ENCODE results near the gene CDK14. TPM values are rescaled to one million over a fixed set of nuclear protein-coding genes. Genes with fewer than 3 reads are reported as not detected.

CDK14 gene
- total and polyA plus RNA-seq, 2 of the 8 experiments (the other 6 are each of a cell fraction or from before 2014, with no cell fraction given) = 5.5 to 47.3 TPM

DNA sequence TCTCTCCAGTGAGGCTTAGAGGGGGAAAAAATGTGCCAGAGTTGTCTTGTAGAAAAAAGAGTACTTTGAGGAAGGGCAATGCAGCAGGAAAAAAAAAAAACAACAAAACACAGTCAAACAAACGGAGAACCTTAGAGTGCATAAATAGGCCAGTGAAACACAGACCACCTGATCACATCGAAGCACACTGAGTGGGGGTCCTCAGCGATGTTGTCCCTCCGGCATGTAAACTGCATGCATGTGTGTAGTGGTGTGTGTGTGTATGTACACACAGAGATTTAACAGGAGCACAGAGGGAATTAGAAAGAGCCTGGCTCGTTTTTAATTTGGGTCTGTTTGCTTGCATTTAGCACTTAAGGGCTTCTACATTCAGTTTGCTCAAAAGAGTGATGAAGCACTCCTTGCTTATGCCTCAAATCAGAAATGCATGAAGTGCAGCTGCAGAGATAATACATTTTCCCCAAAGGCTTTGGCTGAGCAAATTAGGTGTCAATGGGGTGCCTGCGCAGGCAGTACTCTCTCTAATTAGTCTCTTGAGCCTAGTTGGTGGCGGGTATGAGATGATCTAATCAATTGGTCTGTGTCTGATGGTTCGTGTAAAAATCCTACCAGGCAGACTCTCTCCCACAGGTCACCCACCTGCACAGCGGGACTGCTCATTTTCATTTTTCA, 605.5 kb downstream of the CDK14 start:
- ChIA-PET CTCF (ENCODE audit: partially characterized antibody) (interaction anchor here (0.9 to 1.4 kb wide), 2 partner anchors 111 to 119 kb away, joined by 3 read pairs; no protein-coding TSS in a partner anchor), POLR2A (ENCODE audit: partially characterized antibody) (no interaction called here)
- Histone ChIP-seq H2BK5ac (ENCODE audit: low read depth, low read length) (no peak overlapping the region), H3K23ac (ENCODE audit: insufficient read length) (no peak overlapping the region), H4K20me1 (replicated peaks in 1 of 2; ENCODE audit: control insufficient read depth in 1 of 2, insufficient read depth in 2 of 2, low read length in 2 of 2) (no peaks in the 10 kb centered on the region), H3K18ac (ENCODE audit: extremely low read depth, low read length) (no peak overlapping the region), H3K9me3 (ENCODE audit: insufficient read depth in 2 of 2, low read depth in 1 of 2, low read length in 1 of 2) (no peaks in the 10 kb centered on the region; a peak in 1 of 4 replicates), H3K56ac (replicated peaks; ENCODE audit: insufficient read length, low read depth, low read length) (no peak overlapping the region), H3K23me2 (ENCODE audit: low read depth, low read length) (no peaks in the 10 kb centered on the region), H2BK15ac (ENCODE audit: low read length) (no peak overlapping the region), H2BK20ac (ENCODE audit: low read length) (no peak overlapping the region), H3K14ac (ENCODE audit: insufficient read length) (no peak overlapping the region), H3K27ac (ENCODE audit: low read depth, low read length) (no peak overlapping the region), H3K27me3 (replicated peaks in 1 of 4; ENCODE audit: control insufficient read depth in 3 of 4, extremely low read depth in 1 of 4, insufficient read depth in 3 of 4, low read length in 3 of 4) (no peaks in the 10 kb centered on the region), H4K5ac (ENCODE audit: insufficient read length, low read depth, low read length) (no peak overlapping the region), H3K36me3 (ENCODE audit: control insufficient read depth in 2 of 4, insufficient read depth in 4 of 4, low read length in 3 of 4) (no peaks in the 10 kb centered on the region), H2AFZ (ENCODE audit: low read length) (no peak overlapping the region), H3K4me1 (replicated peaks in 1 of 4; ENCODE audit: control insufficient read depth in 3 of 4, insufficient read depth in 4 of 4, low read length in 3 of 4) (no peaks in the 10 kb centered on the region; a peak in 1 of 7 replicates), H4K91ac (replicated peaks; ENCODE audit: insufficient read length, low read length) (peak overlapping the region; percentile 34), H4K8ac (ENCODE audit: extremely low read depth, insufficient read depth, low read length) (no peak overlapping the region), H3K9ac (replicated peaks in 1 of 4; ENCODE audit: extremely low read depth in 1 of 4, low read depth in 3 of 4, low read length in 3 of 4) (no peak overlapping the region), H3K4me2 (ENCODE audit: insufficient read depth in 1 of 2, low read depth in 2 of 2, low read length in 2 of 2) (no peak overlapping the region), H3K79me2 (ENCODE audit: control insufficient read depth in 1 of 2, insufficient read depth in 2 of 2, low read length in 2 of 2) (no peaks in the 10 kb centered on the region), H3K4ac (replicated peaks; ENCODE audit: insufficient read length, low read depth, low read length) (no peak overlapping the region), H3K4me3 (ENCODE audit: extremely low read depth in 1 of 4, insufficient read depth in 2 of 4, low read depth in 3 of 4, low read length in 4 of 4) (no peak overlapping the region), H2BK120ac (replicated peaks; ENCODE audit: low read depth, low read length) (no peak overlapping the region), H3K79me1 (ENCODE audit: low read depth, low read length) (no peaks in the 10 kb centered on the region), H2BK12ac (ENCODE audit: low read depth, low read length) (no peak overlapping the region), H2AK5ac (ENCODE audit: low read depth, low read length) (no peak overlapping the region)
- 87% methylated on average over 9 of the region's 9 CpGs; no CpG with 5 or more reads in 1 of the 2 experiments for WGBS, 2 experiments (ENCODE audit: extremely low coverage in 1 of 2, insufficient coverage in 1 of 2, insufficient read length in 1 of 2, insufficient replicate concordance in 2 of 2, low coverage in 1 of 2, low lambda C conversion rate in 2 of 2, missing lambda C conversion rate in 1 of 2)
- no peak for TF ChIP-seq KDM1A (IDR thresholded peaks at IDR 0.05; ENCODE audit: borderline replicate concordance, low read length)
- no peak for TF ChIP-seq TEAD4 (IDR thresholded peaks at IDR 0.05; ENCODE audit: low read depth, low read length)
- TF ChIP-seq, protein P1, sequence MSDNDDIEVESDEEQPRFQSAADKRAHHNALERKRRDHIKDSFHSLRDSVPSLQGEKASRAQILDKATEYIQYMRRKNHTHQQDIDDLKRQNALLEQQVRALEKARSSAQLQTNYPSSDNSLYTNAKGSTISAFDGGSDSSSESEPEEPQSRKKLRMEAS (IDR thresholded peaks at IDR 0.05) = no peak
- no peak for TF ChIP-seq SIRT6 (IDR thresholded peaks at IDR 0.05; ENCODE audit: low read length)
- TF ChIP-seq CTBP2 (IDR thresholded peaks at IDR 0.05; ENCODE audit: borderline replicate concordance, insufficient read depth, insufficient read length, low read length) = no peak
- TF ChIP-seq BCL11A (IDR thresholded peaks at IDR 0.05; ENCODE audit: low read depth in 2 of 2, low read length in 2 of 2) = no peak
- TF ChIP-seq TBP (IDR thresholded peaks at IDR 0.05; ENCODE audit: low read depth, low read length) = no peak
- no peak for TF ChIP-seq SUZ12 (IDR thresholded peaks at IDR 0.05; ENCODE audit: low read length)
- DNase-seq (ENCODE audit: low read depth in 1 of 2, low spot score in 2 of 2) (no peak), FAIRE-seq (no peak)
